K562 (cell line): ENCODE data around the gene HSPA6. TPM values are rescaled to one million over a fixed set of nuclear protein-coding genes. Genes with fewer than 3 reads are reported as not detected.

Experiments
- ATF7 ChIP-seq: fragments of 450-650 bp; IDR thresholded peaks from 2 replicates; pipeline ENCODE4 v1.7.1; 2014; ENCODE audit warnings: mild to moderate bottlenecking, moderate library complexity
- EWSR1 ChIP-seq: fragments of 450-650 bp; IDR thresholded peaks from 2 replicates; pipeline ENCODE4 v1.6.1; 2018; ENCODE audit warnings: borderline replicate concordance, mild to moderate bottlenecking, low read depth, moderate library complexity; ENCODE audit not compliant: partially characterized antibody
- FIP1L1 ChIP-seq: fragments of 200-400 bp; formaldehyde crosslinking; IDR thresholded peaks from 2 replicates; pipeline ENCODE4 v1.6.1; 2018; ENCODE audit warnings: mild to moderate bottlenecking, low read depth, low read length; ENCODE audit not compliant: poor library complexity, severe bottlenecking
- FOS ChIP-seq: IDR thresholded peaks from 3 replicates; pipeline ENCODE4 v1.6.1; 2011; ENCODE audit not compliant: insufficient read length; ENCODE audit errors: extremely low read depth
- HOXB6 ChIP-seq: fragments of 250-450 bp; sonication (Bioruptor Pico); IDR thresholded peaks from 2 replicates; pipeline ENCODE4 v1.5.1; 2022; ENCODE audit warnings: mild to moderate bottlenecking, borderline replicate concordance
- JUNB ChIP-seq: fragments of 450-650 bp; formaldehyde crosslinking; conservative IDR thresholded peaks from 2 replicates; pipeline ENCODE4 v1.4.0; 2020; ENCODE audit warnings: mild to moderate bottlenecking
- KAT7 ChIP-seq: sonication (generic); formaldehyde crosslinking; IDR thresholded peaks from 2 replicates; pipeline ENCODE4 v1.8.0; 2022; ENCODE audit warnings: missing genetic modification reagents, mild to moderate bottlenecking, borderline replicate concordance
- MYBL2 ChIP-seq, 2 experiments: fragments of 450-650 bp in 1 of 2; sonication (generic) in 1 of 2; formaldehyde crosslinking in 1 of 2; IDR thresholded peaks; 2 replicates each; pipeline versions ENCODE4 v1.6.1 to v1.8.1; 2017 to 2022; ENCODE audit warnings: borderline replicate concordance in 1 of 2, inconsistent platforms in 1 of 2, low read depth in 1 of 2, mild to moderate bottlenecking in 1 of 2, missing genetic modification reagents in 1 of 2, moderate library complexity in 1 of 2
- RBM14 ChIP-seq: fragments of 200-400 bp; formaldehyde crosslinking; IDR thresholded peaks from 2 replicates; pipeline ENCODE4 v1.6.1; 2018; ENCODE audit warnings: low read depth, mild to moderate bottlenecking, low read length, moderate library complexity, borderline replicate concordance; ENCODE audit not compliant: insufficient read depth
- SOX6 ChIP-seq: fragments of 450-650 bp; IDR thresholded peaks from 2 replicates; pipeline ENCODE4 v1.6.1; 2014; ENCODE audit warnings: mild to moderate bottlenecking
- SUPT5H ChIP-seq: fragments of 450-650 bp; IDR thresholded peaks from 2 replicates; pipeline ENCODE4 v1.6.1; 2016
- TAF7 ChIP-seq: fragments of 450-650 bp; IDR thresholded peaks from 2 replicates; pipeline ENCODE4 v1.6.1; 2016; ENCODE audit warnings: missing genetic modification characterization, missing compliant biosample characterization
- ZFP1 ChIP-seq: fragments of 450-650 bp; formaldehyde crosslinking; IDR thresholded peaks from 2 replicates; pipeline ENCODE4 v1.4.0; 2020; ENCODE audit warnings: mild to moderate bottlenecking, mixed read lengths
- ZNF23 ChIP-seq: fragments of 250-450 bp; sonication (Bioruptor Pico); IDR thresholded peaks from 2 replicates; pipeline ENCODE4 v1.4.0; 2020; ENCODE audit warnings: mild to moderate bottlenecking
- ZNF717 ChIP-seq: fragments of 250-450 bp; sonication (Bioruptor Pico); IDR thresholded peaks from 2 replicates; pipeline ENCODE4 v1.5.0; 2021
- polyA plus RNA-seq, 8 experiments: library from polyadenylated mRNA; depleted of rRNA in 4 of 8; stranded (reverse) in 5 of 8; unstranded in 3 of 8; fragments of >200 nt; fragmentation: Nextera tagmentation in 2 of 8; fragmentation: Illumina TruSeq in 1 of 8; extraction: Ambion mirVana in 2 of 8; extraction: Trizol in 1 of 8; gene quantifications; 2 replicates each; pipeline versions ENCODE4 v1.2.1 to v1.2.3, GENCODE V29; 2011 to 2014; ENCODE audit warnings: inconsistent platforms in 1 of 8, missing spikeins in 1 of 8
- total RNA-seq, 7 experiments: library from RNA; depleted of rRNA in 6 of 7; stranded (reverse); fragments of >200 nt in 6 of 7; fragmentation: Illumina TruSeq in 2 of 7; extraction: Trizol in 2 of 7; gene quantifications; 2 replicates each; pipeline versions ENCODE4 v1.2.1 to v1.2.3, GENCODE V29; 2011 to 2021; ENCODE audit warnings: low replicate concordance in 1 of 7
- TF ChIP-seq, protein P1 (sequence below): fragments of 250-450 bp; sonication (Bioruptor Pico); IDR thresholded peaks from 2 replicates; pipeline ENCODE4 v1.5.0; 2021; ENCODE audit warnings: mild to moderate bottlenecking, moderate library complexity
- TF ChIP-seq, protein P2 (sequence below): fragments of 450-650 bp; IDR thresholded peaks from 2 replicates; pipeline ENCODE4 v1.7.0; 2016; ENCODE audit warnings: borderline replicate concordance
- TF ChIP-seq, protein P3 (sequence below): sonication (generic); formaldehyde crosslinking; IDR thresholded peaks from 2 replicates; pipeline ENCODE4 v1.8.1; 2022; ENCODE audit warnings: missing genetic modification reagents

Gene HSPA6
- total and polyA plus RNA-seq, 9 of the 15 experiments (the other 6 are each of a cell fraction or from before 2014, with no cell fraction given): 0.15 to 10.0 (median 2.4) TPM

DNA sequence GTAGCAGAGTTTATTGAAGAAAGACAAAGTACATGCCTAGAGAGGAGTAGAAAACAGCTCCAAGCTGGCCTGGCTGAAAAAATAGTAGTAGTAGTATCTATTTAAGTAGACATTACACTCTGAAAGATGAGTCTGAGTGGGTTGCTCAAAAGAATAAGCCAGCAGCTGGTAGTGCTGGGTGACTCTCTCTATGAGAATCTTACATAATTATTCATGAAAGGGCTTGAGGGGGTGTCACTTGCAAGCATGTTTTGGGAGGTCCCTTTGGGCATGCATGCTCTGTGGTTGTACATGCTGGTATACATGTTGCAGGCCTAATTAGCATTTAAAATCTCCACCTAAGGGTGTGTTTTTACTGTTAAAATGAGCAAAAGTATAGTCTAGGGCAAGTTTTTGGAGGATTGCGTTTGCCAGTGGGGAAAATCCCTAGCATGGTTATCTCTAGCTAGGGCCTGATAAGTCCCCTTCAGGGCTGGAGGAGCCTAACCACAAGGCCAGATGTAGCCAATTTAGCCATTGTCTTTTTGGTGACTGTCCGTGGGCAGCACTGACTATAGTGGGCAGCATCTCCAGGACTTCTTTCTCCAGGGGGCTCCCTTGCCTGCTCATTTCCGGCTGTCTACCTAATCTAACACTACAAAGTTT, 30.1 kb upstream of the HSPA6 start (continued):
- TF ChIP-seq JUNB (CRISPR knock-in tag) (no peak), ZFP1 (CRISPR knock-in tag) (no peak), FIP1L1 (no peak), SOX6 (peak; percentile 98), SUPT5H (no peak), ATF7 (0 out of 2 replicates have a peak, but pooled peaks have one; percentile 22), RBM14 (no peak), ZNF717 (CRISPR knock-in tag) (no peak), KAT7 (CRISPR knock-in tag) (0 out of 2 replicates have a peak, but pooled peaks have one; percentile 18), EWSR1 (no peak), MYBL2 (IDR thresholded peaks at IDR 0.05; ENCODE audit: low read depth) (no peak), MYBL2 (CRISPR knock-in tag; IDR thresholded peaks at IDR 0.05; ENCODE audit: borderline replicate concordance) (no peak), HOXB6 (no peak), FOS (no peak), TAF7 (tag) (no peak), ZNF23 (CRISPR knock-in tag) (no peak)
- TF ChIP-seq, protein P1, sequence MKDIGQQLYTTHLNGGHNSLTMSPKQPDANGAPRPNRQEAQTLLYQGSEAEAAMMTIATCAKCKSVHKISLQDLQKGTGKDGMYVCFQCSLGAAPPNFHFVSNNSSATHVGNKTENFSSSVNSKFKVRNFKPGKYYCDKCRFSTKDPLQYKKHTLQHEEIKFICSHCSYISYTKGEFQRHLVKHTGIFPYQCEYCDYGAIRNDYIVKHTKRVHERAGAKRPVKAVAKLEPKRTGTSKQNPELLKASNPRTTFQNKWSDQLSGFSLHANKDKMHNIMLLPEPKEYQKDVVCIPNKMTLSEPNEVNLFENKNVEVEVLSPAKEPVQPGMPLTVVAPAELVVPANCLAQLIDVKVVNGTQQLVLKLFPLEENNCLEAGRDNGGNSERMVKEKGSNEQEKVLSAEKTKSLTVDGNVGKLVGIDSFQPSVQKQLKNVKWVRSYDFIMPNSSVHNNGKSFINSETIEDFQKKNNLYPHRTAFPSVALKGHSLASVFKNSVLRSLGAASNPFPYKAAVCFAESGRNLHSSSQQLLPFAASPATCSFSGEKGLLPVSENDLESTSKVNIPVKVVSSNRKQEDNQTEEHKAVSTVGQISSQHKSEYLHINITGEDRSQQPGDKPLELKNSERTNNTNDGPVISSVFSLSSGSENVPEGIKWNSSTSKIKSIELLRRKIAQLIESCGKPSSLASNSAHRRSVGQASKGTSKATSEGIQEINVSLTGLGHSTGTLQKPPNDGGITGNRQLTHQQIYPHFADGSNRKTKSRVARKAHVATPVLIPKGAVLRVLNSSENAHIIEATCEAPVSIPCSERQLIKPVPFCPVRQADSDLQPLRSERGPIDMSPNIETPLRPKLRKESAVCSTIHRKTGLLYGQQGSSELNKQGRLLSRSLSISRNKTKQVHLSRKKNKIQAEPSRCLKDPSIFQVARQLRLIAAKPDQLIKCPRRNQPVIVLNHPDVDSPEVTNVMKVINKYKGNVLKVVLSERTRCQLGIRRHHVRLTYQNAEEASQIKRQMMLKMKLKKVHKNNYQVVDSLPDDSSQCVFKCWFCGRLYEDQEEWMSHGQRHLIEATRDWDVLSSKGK (CRISPR knock-in tag): no peak
- TF ChIP-seq, protein P2, sequence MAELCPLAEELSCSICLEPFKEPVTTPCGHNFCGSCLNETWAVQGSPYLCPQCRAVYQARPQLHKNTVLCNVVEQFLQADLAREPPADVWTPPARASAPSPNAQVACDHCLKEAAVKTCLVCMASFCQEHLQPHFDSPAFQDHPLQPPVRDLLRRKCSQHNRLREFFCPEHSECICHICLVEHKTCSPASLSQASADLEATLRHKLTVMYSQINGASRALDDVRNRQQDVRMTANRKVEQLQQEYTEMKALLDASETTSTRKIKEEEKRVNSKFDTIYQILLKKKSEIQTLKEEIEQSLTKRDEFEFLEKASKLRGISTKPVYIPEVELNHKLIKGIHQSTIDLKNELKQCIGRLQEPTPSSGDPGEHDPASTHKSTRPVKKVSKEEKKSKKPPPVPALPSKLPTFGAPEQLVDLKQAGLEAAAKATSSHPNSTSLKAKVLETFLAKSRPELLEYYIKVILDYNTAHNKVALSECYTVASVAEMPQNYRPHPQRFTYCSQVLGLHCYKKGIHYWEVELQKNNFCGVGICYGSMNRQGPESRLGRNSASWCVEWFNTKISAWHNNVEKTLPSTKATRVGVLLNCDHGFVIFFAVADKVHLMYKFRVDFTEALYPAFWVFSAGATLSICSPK: no peak
- TF ChIP-seq, protein P3, sequence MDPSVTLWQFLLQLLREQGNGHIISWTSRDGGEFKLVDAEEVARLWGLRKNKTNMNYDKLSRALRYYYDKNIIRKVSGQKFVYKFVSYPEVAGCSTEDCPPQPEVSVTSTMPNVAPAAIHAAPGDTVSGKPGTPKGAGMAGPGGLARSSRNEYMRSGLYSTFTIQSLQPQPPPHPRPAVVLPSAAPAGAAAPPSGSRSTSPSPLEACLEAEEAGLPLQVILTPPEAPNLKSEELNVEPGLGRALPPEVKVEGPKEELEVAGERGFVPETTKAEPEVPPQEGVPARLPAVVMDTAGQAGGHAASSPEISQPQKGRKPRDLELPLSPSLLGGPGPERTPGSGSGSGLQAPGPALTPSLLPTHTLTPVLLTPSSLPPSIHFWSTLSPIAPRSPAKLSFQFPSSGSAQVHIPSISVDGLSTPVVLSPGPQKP: no peak
